MCF 10A (cell line): Measurements from ENCODE around the gene PTH1R. TPM values are rescaled to one million over a fixed set of nuclear protein-coding genes. Genes with fewer than 3 reads are reported as not detected.

Experiments
- BruUV-seq: library from RNA; stranded (reverse); fragments of 400-500 nt; replicated peaks from 2 replicates; lab custom pipeline; 2021; lab: Mats Ljungman, UMichigan
- CTCF ChIA-PET: fragments of 300-600 bp; sonication (Branson Sonifier 250); formaldehyde crosslinking; extraction: SDS; loops from one replicate; lab custom pipeline; 2021; ENCODE audit warnings: antibody characterized with exemption, inconsistent platforms; lab: Yijun Ruan, JAX
- POLR2A ChIA-PET: fragments of 300-600, 350-650 bp; sonication (Branson Sonifier 250); formaldehyde crosslinking; extraction: SDS; loops from one replicate; lab custom pipeline; 2020; ENCODE audit warnings: antibody characterized with exemption, inconsistent platforms; lab: Yijun Ruan, JAX
- DNase-seq: peaks from one replicate; pipeline ENCODE4 v3.0.0-alpha.2; 2018; ENCODE audit not compliant: unreplicated experiment
- H3K27ac Mint-ChIP-seq: one replicate; pipeline ENCODE4 v1.8.0; 2022; ENCODE audit warnings: mild to moderate bottlenecking, low read depth, mixed read lengths; ENCODE audit not compliant: unreplicated experiment
- H3K27me3 Mint-ChIP-seq: one replicate; pipeline ENCODE4 v1.8.0; 2022; ENCODE audit warnings: mixed read lengths; ENCODE audit not compliant: insufficient read depth, unreplicated experiment
- H3K36me3 Mint-ChIP-seq: one replicate; pipeline ENCODE4 v1.8.0; 2022; ENCODE audit warnings: mild to moderate bottlenecking, moderate library complexity, mixed read lengths; ENCODE audit not compliant: insufficient read depth, unreplicated experiment
- H3K4me1 Mint-ChIP-seq: one replicate; pipeline ENCODE4 v1.8.0; 2022; ENCODE audit warnings: mixed read lengths; ENCODE audit not compliant: insufficient read depth, unreplicated experiment
- H3K4me3 Mint-ChIP-seq: one replicate; pipeline ENCODE4 v1.8.0; 2022; ENCODE audit warnings: mild to moderate bottlenecking, moderate library complexity, mixed read lengths; ENCODE audit not compliant: unreplicated experiment
- H3K9me3 Mint-ChIP-seq: one replicate; pipeline ENCODE4 v1.8.0; 2022; ENCODE audit warnings: mixed read lengths; ENCODE audit not compliant: unreplicated experiment
- CTCF ChIP-seq: fragments of 200-600 bp; IDR thresholded peaks from one replicate; pipeline ENCODE4 v1.8.0; 2022; ENCODE audit warnings: antibody characterized with exemption, mild to moderate bottlenecking; ENCODE audit not compliant: unreplicated experiment
- intact Hi-C: fragments of 100-400 bp; cut with micrococcal nuclease; formaldehyde crosslinking; loops from 2 replicates; pipeline ENCODE4 v1.14.1; 2022
- total RNA-seq: library from RNA; stranded (reverse); gene quantifications from 2 replicates; pipeline ENCODE4 v1.2.3, GENCODE V29; 2022

The PTH1R gene
- total RNA-seq, 1 experiment from 2014 or later = not detected

- no peak for TF ChIP-seq CTCF
- Mint-ChIP-seq H3K36me3 (peaks cover 60% of the 10 kb centered on the region), H3K27ac (peak overlapping the region; percentile 39), H3K9me3 (no peaks in the 10 kb centered on the region), H3K4me1 (peaks cover 2% of the 10 kb centered on the region), H3K27me3 (no peaks in the 10 kb centered on the region), H3K4me3 (no peak overlapping the region)
- no TSS peak for BruUV-seq
- DNase-seq = no peak
- ChIA-PET CTCF (interaction anchor here (0.5 to 1.3 kb wide), 5 partner anchors 10 to 160 kb away, joined by 3 to 6 read pairs (median 3); no protein-coding TSS in a partner anchor), POLR2A (no interaction called here)
- intact Hi-C loops = no loop called here
Measured at GRCh38 chr3:46925585-46925934, 48.0 kb downstream of the PTH1R start.

DNA sequence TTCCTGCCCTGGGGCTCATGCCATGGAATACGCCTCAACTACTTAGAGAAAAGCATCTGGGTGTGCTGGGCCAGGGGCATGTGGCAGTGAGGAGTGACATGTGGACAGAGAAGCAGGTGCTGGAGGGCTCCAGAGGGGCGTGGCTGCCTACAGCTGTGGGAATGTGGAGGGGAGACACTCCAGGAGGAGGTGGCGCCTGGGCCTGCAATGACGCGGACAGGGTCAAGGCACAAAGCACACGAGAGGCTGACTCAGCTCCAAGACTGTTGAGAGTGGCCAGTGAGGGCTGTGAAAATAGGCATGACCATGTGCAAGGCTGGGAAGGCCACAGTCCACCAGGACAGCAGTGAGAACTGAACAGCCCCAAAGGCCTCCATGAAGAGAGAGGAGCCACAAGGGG is 48.5 kb downstream of the PTH1R start:
- Mint-ChIP-seq H3K27me3 (no peaks in the 10 kb centered on the region), H3K4me3 (no peak overlapping the region), H3K36me3 (peaks cover 56% of the 10 kb centered on the region), H3K27ac (peak overlapping the region; percentile 39), H3K9me3 (no peaks in the 10 kb centered on the region), H3K4me1 (peaks cover 7% of the 10 kb centered on the region)
- TF ChIP-seq CTCF = no peak
- intact Hi-C loops = no loop called here
- CTCF ChIA-PET = interaction anchor here (0.5 to 1.3 kb wide), 4 partner anchors 10 to 160 kb away, joined by 3 to 6 read pairs (median 3); no protein-coding TSS in a partner anchor
- BruUV-seq = no TSS peak
- no peak for DNase-seq
- POLR2A ChIA-PET = no interaction called here

- Mint-ChIP-seq H3K27me3 (no peaks in the 10 kb centered on the region), H3K27ac (peak overlapping the region; percentile 39), H3K4me3 (no peak overlapping the region), H3K9me3 (no peaks in the 10 kb centered on the region), H3K4me1 (peaks cover 11% of the 10 kb centered on the region), H3K36me3 (peaks cover 52% of the 10 kb centered on the region)
- CTCF ChIA-PET = interaction anchor here (1.1 to 1.3 kb wide), 2 partner anchors 9 to 50 kb away, joined by 3 read pairs; no protein-coding TSS in a partner anchor
- POLR2A ChIA-PET = no interaction called here
- BruUV-seq = no TSS peak
- intact Hi-C loops = no loop called here
- TF ChIP-seq CTCF = no peak
- no peak for DNase-seq
Measured at GRCh38 chr3:46926447-46926846, 48.9 kb downstream of the PTH1R start.

DNA sequence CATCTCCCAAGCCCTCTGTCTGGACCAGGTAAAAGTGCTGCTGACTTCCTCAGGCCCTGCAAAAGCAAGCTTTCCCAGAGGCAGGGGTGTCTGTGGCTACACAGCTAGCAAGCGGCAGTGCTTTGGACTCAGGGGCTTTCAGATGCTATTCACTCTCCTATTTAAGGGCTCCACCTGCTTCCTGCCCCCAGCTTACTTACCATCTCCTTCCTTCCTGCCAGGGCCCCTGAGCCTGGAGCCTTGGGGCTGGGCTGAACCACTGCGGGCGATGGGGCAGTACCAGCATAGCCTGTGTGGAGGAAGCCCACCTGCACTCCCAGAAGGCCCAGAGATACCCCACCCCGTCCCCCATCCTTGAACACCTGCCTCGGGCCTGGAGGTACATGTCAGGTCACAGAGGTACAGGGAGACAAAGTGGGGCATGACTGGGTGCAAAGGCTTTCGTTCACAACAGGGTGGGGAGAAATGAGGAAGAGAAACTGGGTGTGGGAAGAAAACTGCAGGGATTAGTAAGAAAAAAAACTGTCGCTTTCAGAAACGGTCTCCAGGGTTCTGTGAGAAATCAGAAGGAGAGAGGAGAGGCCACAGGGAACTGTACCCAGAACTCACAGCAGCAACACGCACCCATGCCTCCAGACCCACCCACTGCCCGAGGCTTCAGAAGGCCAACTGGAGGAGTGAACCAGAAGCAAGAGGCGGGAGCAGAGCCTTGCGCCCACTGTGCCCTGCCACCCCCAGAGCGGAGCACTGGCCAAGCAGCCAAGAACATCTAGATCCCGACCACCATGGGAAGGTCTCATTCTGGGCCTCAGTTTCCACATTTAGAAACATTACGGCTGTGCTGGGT is 49.6 kb downstream of the PTH1R start:
- H3K36me3 Mint-ChIP-seq = peaks cover 48% of the 10 kb centered on the region
- no TSS peak for BruUV-seq
- intact Hi-C loops = no loop called here
- no peak overlapping the region for H3K27ac Mint-ChIP-seq
- peaks cover 18% of the 10 kb centered on the region for H3K4me1 Mint-ChIP-seq
- H3K9me3 Mint-ChIP-seq = no peaks in the 10 kb centered on the region
- H3K27me3 Mint-ChIP-seq = no peaks in the 10 kb centered on the region
- POLR2A ChIA-PET = no interaction called here
- CTCF ChIA-PET = interaction anchor here (1.1 to 1.3 kb wide), 2 partner anchors 8 to 49 kb away, joined by 3 read pairs; no protein-coding TSS in a partner anchor
- no peak for DNase-seq
- no peak overlapping the region for H3K4me3 Mint-ChIP-seq
- TF ChIP-seq CTCF = no peak
